NB4 (cell line): ENCODE measurements around the gene ZBTB46.

Experiments
- POLR2A ChIP-seq: IDR thresholded peaks from 2 replicates; pipeline ENCODE4 v1.6.1; 2011; ENCODE audit warnings: mild to moderate bottlenecking; ENCODE audit not compliant: insufficient read length; ENCODE audit errors: extremely low read depth
- TF ChIP-seq, protein P1 (sequence below): IDR thresholded peaks from one replicate; pipeline ENCODE4 v1.5.1; 2012; ENCODE audit warnings: low read depth, low read length

DNA sequence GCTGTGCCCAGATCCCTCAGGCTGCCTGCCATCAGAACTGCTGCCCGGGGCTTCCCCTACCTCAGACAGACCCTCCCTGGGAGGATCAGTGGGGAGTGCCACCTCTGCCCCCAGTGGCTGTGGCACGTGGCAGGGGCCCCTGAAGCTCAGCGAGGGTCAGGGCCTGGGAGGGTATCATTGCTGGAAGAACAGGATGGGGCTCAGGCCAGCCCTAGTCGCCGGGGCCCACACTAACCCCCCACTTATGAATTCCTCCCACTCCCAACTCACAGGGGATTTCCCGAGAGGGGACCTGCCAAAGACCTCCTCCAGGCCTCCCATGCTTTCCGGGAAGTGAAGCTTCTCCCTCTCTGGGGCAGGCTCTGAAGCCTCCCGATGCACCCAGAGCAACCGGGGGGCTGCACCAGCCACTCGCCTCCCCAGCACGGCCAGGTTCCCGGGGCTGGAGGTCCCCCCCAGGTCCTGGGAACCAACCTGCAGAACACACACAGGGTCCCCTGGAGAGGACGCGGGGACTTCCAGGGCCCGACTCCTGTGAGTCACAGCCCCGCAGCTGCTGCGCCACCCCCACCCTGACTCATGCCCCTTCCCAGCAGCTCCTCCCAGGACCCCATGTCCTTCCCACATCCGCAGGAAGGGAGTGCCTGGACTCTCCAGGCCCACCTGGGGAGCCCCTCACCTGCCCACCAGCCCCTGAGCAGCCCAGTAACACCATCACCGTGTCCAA, 132.2 kb downstream of the ZBTB46 start:
- peak; percentile 6 for TF ChIP-seq POLR2A
- TF ChIP-seq, protein P1, sequence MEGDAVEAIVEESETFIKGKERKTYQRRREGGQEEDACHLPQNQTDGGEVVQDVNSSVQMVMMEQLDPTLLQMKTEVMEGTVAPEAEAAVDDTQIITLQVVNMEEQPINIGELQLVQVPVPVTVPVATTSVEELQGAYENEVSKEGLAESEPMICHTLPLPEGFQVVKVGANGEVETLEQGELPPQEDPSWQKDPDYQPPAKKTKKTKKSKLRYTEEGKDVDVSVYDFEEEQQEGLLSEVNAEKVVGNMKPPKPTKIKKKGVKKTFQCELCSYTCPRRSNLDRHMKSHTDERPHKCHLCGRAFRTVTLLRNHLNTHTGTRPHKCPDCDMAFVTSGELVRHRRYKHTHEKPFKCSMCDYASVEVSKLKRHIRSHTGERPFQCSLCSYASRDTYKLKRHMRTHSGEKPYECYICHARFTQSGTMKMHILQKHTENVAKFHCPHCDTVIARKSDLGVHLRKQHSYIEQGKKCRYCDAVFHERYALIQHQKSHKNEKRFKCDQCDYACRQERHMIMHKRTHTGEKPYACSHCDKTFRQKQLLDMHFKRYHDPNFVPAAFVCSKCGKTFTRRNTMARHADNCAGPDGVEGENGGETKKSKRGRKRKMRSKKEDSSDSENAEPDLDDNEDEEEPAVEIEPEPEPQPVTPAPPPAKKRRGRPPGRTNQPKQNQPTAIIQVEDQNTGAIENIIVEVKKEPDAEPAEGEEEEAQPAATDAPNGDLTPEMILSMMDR: no peak
